Measurements from ENCODE around the gene MCCC2.
"Not testable (repeated sequence)": the region's sequence is repeated elsewhere in the genome, so short reads cannot be mapped to it uniquely, and the experiment has no call there.

- not testable (repeated sequence) for TF ChIP-seq YY1 (IDR thresholded peaks at IDR 0.05; ENCODE audit: low read depth, low read length); EP300 (IDR thresholded peaks at IDR 0.05; ENCODE audit: borderline replicate concordance in 1 of 2, low read depth in 2 of 2, low read length in 2 of 2); RFX5 (IDR thresholded peaks at IDR 0.05; ENCODE audit: borderline replicate concordance, low read depth, low read length); FOSL1 (IDR thresholded peaks at IDR 0.05; ENCODE audit: insufficient read depth, low read depth, low read length); CTCF (IDR thresholded peaks at IDR 0.05; ENCODE audit: control extremely low read depth in 1 of 3, insufficient read depth in 1 of 3, low read depth in 1 of 3, low read length in 3 of 3); POLR2A (IDR thresholded peaks at IDR 0.05; ENCODE audit: control extremely low read depth in 1 of 2, low read depth in 2 of 2, low read length in 2 of 2); POLR2AphosphoS5 (IDR thresholded peaks at IDR 0.05; ENCODE audit: low read depth, low read length); NRF1 (IDR thresholded peaks at IDR 0.05; ENCODE audit: low read depth, low read length); EGR1 (IDR thresholded peaks at IDR 0.05; ENCODE audit: borderline replicate concordance, low read depth, low read length); TBP (IDR thresholded peaks at IDR 0.05; ENCODE audit: low read depth, low read length)
Observed at GRCh38 chr5:71552026-71552749, 35.0 kb upstream of the MCCC2 start.

Data from H1 (cell line).